ENCODE measurements around the gene RNH1. TPM values are rescaled to one million over a fixed set of nuclear protein-coding genes. Genes with fewer than 3 reads are reported as not detected.

Gene RNH1
- total RNA-seq, 2 experiments from 2014 or later = 65.5 to 65.7 TPM

GRCh38 chr11:477052-477715 is 29.9 kb downstream of the RNH1 start:
- intact Hi-C loops (cut with micrococcal nuclease; ENCODE audit: unreplicated experiment) = no loop called here
- CTCF ChIA-PET (ENCODE audit: unreplicated experiment) = no interaction called here

GRCh38 chr11:476416-476815 is 30.6 kb downstream of the RNH1 start:
- H3K36me3 ChIP-seq (ENCODE audit: insufficient read depth, low read length) = no peaks in the 10 kb centered on the region
- H4K20me1 ChIP-seq (ENCODE audit: insufficient read depth, low read length) = no peaks in the 10 kb centered on the region
- intact Hi-C loops (cut with micrococcal nuclease; ENCODE audit: unreplicated experiment) = no loop called here
- H3K4me2 ChIP-seq (ENCODE audit: low read length) = no peak overlapping the region
- no peak overlapping the region for H2AFZ ChIP-seq (ENCODE audit: low read length)
- no peaks in the 10 kb centered on the region for H3K9me2 ChIP-seq (ENCODE audit: insufficient read depth, low read length)
- no peaks in the 10 kb centered on the region for H3K79me2 ChIP-seq (ENCODE audit: insufficient read depth, low read depth, low read length)
- DNase-seq (ENCODE audit: low spot score) = no peak
- TF ChIP-seq EZH2phosphoT487 (IDR thresholded peaks at IDR 0.05; ENCODE audit: borderline replicate concordance, low read depth, low read length) = no peak
- TF ChIP-seq CTCF (conservative IDR thresholded peaks at IDR 0.05; ENCODE audit: low read length) = no peak
- no peak overlapping the region for H3K4me3 ChIP-seq (ENCODE audit: low read depth, low read length, poor library complexity, severe bottlenecking)
- ChIA-PET POLR2A (no interaction called here), CTCF (ENCODE audit: unreplicated experiment) (no interaction called here)
- H3K27ac ChIP-seq (ENCODE audit: low read depth, low read length, poor library complexity, severe bottlenecking) = no peak overlapping the region
- H3K4me1 ChIP-seq (ENCODE audit: insufficient read depth, low read length, poor library complexity, severe bottlenecking) = no peaks in the 10 kb centered on the region
- no peaks in the 10 kb centered on the region for H3K9me3 ChIP-seq (ENCODE audit: low read length)
- no TSS peak for BruUV-seq (replicated peaks)

More at GRCh38 chr11:477052-477715, 29.9 kb downstream of the RNH1 start:
- POLR2A ChIA-PET = no interaction called here
- Histone ChIP-seq H3K9me3 (ENCODE audit: low read length) (no peaks in the 10 kb centered on the region), H3K79me2 (ENCODE audit: insufficient read depth, low read depth, low read length) (no peaks in the 10 kb centered on the region), H3K4me1 (ENCODE audit: insufficient read depth, low read length, poor library complexity, severe bottlenecking) (no peaks in the 10 kb centered on the region), H3K4me2 (ENCODE audit: low read length) (no peak overlapping the region), H3K9me2 (ENCODE audit: insufficient read depth, low read length) (no peaks in the 10 kb centered on the region), H3K4me3 (ENCODE audit: low read depth, low read length, poor library complexity, severe bottlenecking) (no peak overlapping the region), H2AFZ (ENCODE audit: low read length) (no peak overlapping the region), H4K20me1 (ENCODE audit: insufficient read depth, low read length) (no peaks in the 10 kb centered on the region), H3K27ac (ENCODE audit: low read depth, low read length, poor library complexity, severe bottlenecking) (no peak overlapping the region), H3K36me3 (ENCODE audit: insufficient read depth, low read length) (no peaks in the 10 kb centered on the region)
- no peak for TF ChIP-seq CTCF (conservative IDR thresholded peaks at IDR 0.05; ENCODE audit: low read length)
- TF ChIP-seq EZH2phosphoT487 (IDR thresholded peaks at IDR 0.05; ENCODE audit: borderline replicate concordance, low read depth, low read length) = no peak
- no peak for DNase-seq (ENCODE audit: low spot score)
- no TSS peak for BruUV-seq (replicated peaks)

GRCh38 chr11:475941-476340 is 31.1 kb downstream of the RNH1 start:
- H2AFZ ChIP-seq (ENCODE audit: low read length) = no peak overlapping the region
- no peaks in the 10 kb centered on the region for H3K9me2 ChIP-seq (ENCODE audit: insufficient read depth, low read length)
- H3K4me3 ChIP-seq (ENCODE audit: low read depth, low read length, poor library complexity, severe bottlenecking) = no peak overlapping the region
- intact Hi-C loops (cut with micrococcal nuclease; ENCODE audit: unreplicated experiment) = no loop called here
- no peaks in the 10 kb centered on the region for H3K79me2 ChIP-seq (ENCODE audit: insufficient read depth, low read depth, low read length)
- no peak for DNase-seq (ENCODE audit: low spot score)
- H3K9me3 ChIP-seq (ENCODE audit: low read length) = no peaks in the 10 kb centered on the region
- no peaks in the 10 kb centered on the region for H3K36me3 ChIP-seq (ENCODE audit: insufficient read depth, low read length)
- ChIA-PET CTCF (ENCODE audit: unreplicated experiment) (no interaction called here), POLR2A (no interaction called here)
- H4K20me1 ChIP-seq (ENCODE audit: insufficient read depth, low read length) = no peaks in the 10 kb centered on the region
- no peaks in the 10 kb centered on the region for H3K4me1 ChIP-seq (ENCODE audit: insufficient read depth, low read length, poor library complexity, severe bottlenecking)
- no peak for TF ChIP-seq CTCF (conservative IDR thresholded peaks at IDR 0.05; ENCODE audit: low read length)
- TF ChIP-seq EZH2phosphoT487 (IDR thresholded peaks at IDR 0.05; ENCODE audit: borderline replicate concordance, low read depth, low read length) = no peak
- no TSS peak for BruUV-seq (replicated peaks)
- H3K27ac ChIP-seq (ENCODE audit: low read depth, low read length, poor library complexity, severe bottlenecking) = no peak overlapping the region
- no peak overlapping the region for H3K4me2 ChIP-seq (ENCODE audit: low read length)

Data from OCI-LY7 (cell line).